ENCODE results near the gene CSNK2A1. TPM values are rescaled to one million over a fixed set of nuclear protein-coding genes. Genes with fewer than 3 reads are reported as not detected.

CSNK2A1 gene
- total and polyA plus RNA-seq, 2 donors (not counting 3 experiments of a cell fraction or from before 2014, with no cell fraction given) = 68.4 to 142 TPM

GRCh38 chr20:577167-577791 lies 33.7 kb upstream of the CSNK2A1 start:
- FAIRE-seq = peak; percentile 78

More at GRCh38 chr20:577167-577791, 33.7 kb upstream of the CSNK2A1 start:
- Histone ChIP-seq H3K79me2 (ENCODE audit: control insufficient read depth, insufficient read depth, low read length) (no peaks in the 10 kb centered on the region), H3K4me1 (ENCODE audit: control insufficient read depth, extremely low read depth, insufficient read depth, low read length) (peaks cover 47% of the 10 kb centered on the region), H4K20me1 (replicated peaks; ENCODE audit: control insufficient read depth, extremely low read depth, insufficient read depth, low read length) (no peaks in the 10 kb centered on the region), H3K4me2 (ENCODE audit: insufficient read depth, low read length) (peak overlapping the region; percentile 35), H3K9me3 (replicated peaks; ENCODE audit: control insufficient read depth, insufficient read depth, low read length) (no peaks in the 10 kb centered on the region), H3K27me3 (ENCODE audit: control insufficient read depth in 2 of 2, insufficient read depth in 2 of 2, low read length in 2 of 2) (peaks cover 0 to 6% of the 10 kb centered on the region in 2 experiments), H3K4me3 (replicated peaks in 1 of 3; ENCODE audit: insufficient read depth in 1 of 3, low read depth in 1 of 3, low read length in 3 of 3) (no peak overlapping the region), H3K9me1 (replicated peaks; ENCODE audit: control insufficient read depth, extremely low read depth, insufficient read depth, low read length) (no peaks in the 10 kb centered on the region), H2AFZ (ENCODE audit: low read depth, low read length) (no peak overlapping the region), H3K27ac (ENCODE audit: insufficient read depth, low read depth, low read length) (no peak overlapping the region), H3K36me3 (ENCODE audit: control insufficient read depth in 2 of 2, extremely low read depth in 1 of 2, insufficient read depth in 2 of 2, low read length in 2 of 2) (no peaks in the 10 kb centered on the region), H3K9ac (replicated peaks; ENCODE audit: extremely low read depth, insufficient read depth, low read length) (no peak overlapping the region)
- CTCF ChIA-PET = interaction anchor here (0.6 to 8.5 kb wide), 11 partner anchors 8 to 90 kb away, joined by 3 to 93 read pairs (median 4); no protein-coding TSS in a partner anchor
- TF ChIP-seq POLR2A (IDR thresholded peaks at IDR 0.05; ENCODE audit: low read depth, low read length) (no peak), FOS (IDR thresholded peaks at IDR 0.05; ENCODE audit: borderline replicate concordance, insufficient read depth, low read length) (no peak), GATA2 (IDR thresholded peaks at IDR 0.05; ENCODE audit: insufficient read depth, insufficient read length, low read depth, low read length) (peak; percentile 92), EZH2 (IDR thresholded peaks at IDR 0.05; ENCODE audit: borderline replicate concordance, low read depth, low read length, severe bottlenecking) (no peak), POLR2AphosphoS5 (IDR thresholded peaks at IDR 0.05; ENCODE audit: insufficient read depth, low read depth, low read length) (no peak), MYC (IDR thresholded peaks at IDR 0.05; ENCODE audit: low read depth, low read length) (no peak)
- TF ChIP-seq, protein P1, sequence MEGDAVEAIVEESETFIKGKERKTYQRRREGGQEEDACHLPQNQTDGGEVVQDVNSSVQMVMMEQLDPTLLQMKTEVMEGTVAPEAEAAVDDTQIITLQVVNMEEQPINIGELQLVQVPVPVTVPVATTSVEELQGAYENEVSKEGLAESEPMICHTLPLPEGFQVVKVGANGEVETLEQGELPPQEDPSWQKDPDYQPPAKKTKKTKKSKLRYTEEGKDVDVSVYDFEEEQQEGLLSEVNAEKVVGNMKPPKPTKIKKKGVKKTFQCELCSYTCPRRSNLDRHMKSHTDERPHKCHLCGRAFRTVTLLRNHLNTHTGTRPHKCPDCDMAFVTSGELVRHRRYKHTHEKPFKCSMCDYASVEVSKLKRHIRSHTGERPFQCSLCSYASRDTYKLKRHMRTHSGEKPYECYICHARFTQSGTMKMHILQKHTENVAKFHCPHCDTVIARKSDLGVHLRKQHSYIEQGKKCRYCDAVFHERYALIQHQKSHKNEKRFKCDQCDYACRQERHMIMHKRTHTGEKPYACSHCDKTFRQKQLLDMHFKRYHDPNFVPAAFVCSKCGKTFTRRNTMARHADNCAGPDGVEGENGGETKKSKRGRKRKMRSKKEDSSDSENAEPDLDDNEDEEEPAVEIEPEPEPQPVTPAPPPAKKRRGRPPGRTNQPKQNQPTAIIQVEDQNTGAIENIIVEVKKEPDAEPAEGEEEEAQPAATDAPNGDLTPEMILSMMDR (IDR thresholded peaks at IDR 0.05; ENCODE audit: extremely low read depth in 1 of 2, insufficient read depth in 1 of 2, low read depth in 1 of 2, low read length in 2 of 2) = peak; percentile 25 to 45
- TF ChIP-seq, protein P2, sequence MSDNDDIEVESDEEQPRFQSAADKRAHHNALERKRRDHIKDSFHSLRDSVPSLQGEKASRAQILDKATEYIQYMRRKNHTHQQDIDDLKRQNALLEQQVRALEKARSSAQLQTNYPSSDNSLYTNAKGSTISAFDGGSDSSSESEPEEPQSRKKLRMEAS (IDR thresholded peaks at IDR 0.05; ENCODE audit: insufficient read depth, insufficient read length) = peak; percentile 56
- dilution Hi-C loops (cut with MboI; ENCODE audit: extremely low pct_ligation_motif_present, low sequenced_read_pairs) (no loop called here), intact Hi-C loops (cut with micrococcal nuclease) (no loop called here)
- peak; percentile 71 for DNase-seq (ENCODE audit: low read depth, low spot score)
- BruUV-seq (replicated peaks) = no TSS peak
- POLR2A ChIA-PET = interaction anchor here (1.0 kb wide), 1 partner anchor 9 kb away, joined by 3 read pairs; no protein-coding TSS in a partner anchor

Measured in endothelial cell of umbilical vein (primary cell).